SU-DHL-6 (cell line): ENCODE data around the gene NAA10.

Source experiments
- H2AFZ ChIP-seq: fragments of 200-600 bp; sonication (generic); 2 replicates; pipeline ENCODE4 v1.6.1; 2014; ENCODE audit warnings: low read depth, mild to moderate bottlenecking, moderate library complexity, mixed read lengths, antibody characterized with exemption, low read length; ENCODE audit not compliant: severe bottlenecking
- H3F3A ChIP-seq: fragments of 200-600 bp; shearing (Covaris generic); 2 replicates; pipeline ENCODE4 v1.6.0; 2016; ENCODE audit warnings: antibody characterized with exemption, mild to moderate bottlenecking; ENCODE audit not compliant: insufficient read depth
- H3K27ac ChIP-seq: fragments of 200-600 bp; sonication (generic); 2 replicates; pipeline ENCODE4 v1.5.1; 2016; ENCODE audit warnings: low read depth, mild to moderate bottlenecking, low read length, moderate library complexity, mixed read lengths
- H3K27me3 ChIP-seq: fragments of 200-600 bp; sonication (generic), shearing (Covaris generic); 2 replicates; pipeline ENCODE4 v1.6.0; 2014; ENCODE audit warnings: mild to moderate bottlenecking, low read length
- H3K36me3 ChIP-seq: fragments of 200-600 bp; sonication (generic); 2 replicates; pipeline ENCODE4 v1.6.1; 2014; ENCODE audit warnings: mild to moderate bottlenecking, low read length, mixed read lengths
- H3K4me2 ChIP-seq: fragments of 300-600, 200-600 bp; shearing (Covaris generic), sonication (generic); 2 replicates; pipeline ENCODE4 v1.6.0; 2014; ENCODE audit warnings: low read length, low read depth, mild to moderate bottlenecking; ENCODE audit not compliant: poor library complexity, severe bottlenecking
- H3K4me3 ChIP-seq: fragments of 200-600 bp; sonication (generic); 2 replicates; pipeline ENCODE4 v1.5.1; 2014; ENCODE audit warnings: antibody characterized with exemption, low read length, mild to moderate bottlenecking, mixed read lengths; ENCODE audit not compliant: insufficient read depth, poor library complexity, severe bottlenecking
- H3K79me2 ChIP-seq: fragments of 200-600 bp; sonication (generic); 2 replicates; pipeline ENCODE4 v1.6.1; 2014; ENCODE audit warnings: mild to moderate bottlenecking, low read length, moderate library complexity; ENCODE audit not compliant: insufficient read depth
- H3K9ac ChIP-seq: fragments of 200-600 bp; sonication (generic); 2 replicates; pipeline ENCODE4 v1.7.0; 2014; ENCODE audit warnings: mild to moderate bottlenecking, low read length
- H3K9me2 ChIP-seq: fragments of 200-600 bp; sonication (generic); replicated peaks from 2 replicates; pipeline ENCODE4 v1.6.1; 2014; ENCODE audit warnings: low read length; ENCODE audit not compliant: insufficient read depth
- H3K9me3 ChIP-seq: fragments of 200-600 bp; sonication (generic); 2 replicates; pipeline ENCODE4 v1.6.1; 2014; ENCODE audit warnings: low read length, mixed read lengths; ENCODE audit not compliant: insufficient read depth
- H4K20me1 ChIP-seq: fragments of 200-600 bp; sonication (generic); 2 replicates; pipeline ENCODE4 v1.6.1; 2014; ENCODE audit warnings: low read depth, mild to moderate bottlenecking, antibody characterized with exemption, low read length, moderate library complexity, mixed read lengths
- CTCF ChIP-seq: fragments of 200-600 bp; sonication (generic); IDR thresholded peaks from one replicate; pipeline ENCODE4 v1.5.1; 2017; ENCODE audit warnings: antibody characterized with exemption, mild to moderate bottlenecking, low read length, moderate library complexity; ENCODE audit not compliant: insufficient read depth, poor library complexity, severe bottlenecking
- EZH2phosphoT487 ChIP-seq: fragments of 200-600 bp; sonication (generic), shearing (Covaris generic); conservative IDR thresholded peaks from 2 replicates; pipeline ENCODE4 v1.6.1; 2018; ENCODE audit warnings: mild to moderate bottlenecking, antibody characterized with exemption, low read length, moderate library complexity, mixed read lengths

NAA10 gene

GRCh38 chrX:153956044-153956907, 21.4 kb upstream of the NAA10 start:
- Histone ChIP-seq H3K27me3 (no peaks in the 10 kb centered on the region), H3K27ac (no peak overlapping the region), H3K9me2 (no peaks in the 10 kb centered on the region), H4K20me1 (no peaks in the 10 kb centered on the region), H2AFZ (no peak overlapping the region), H3K9me3 (no peaks in the 10 kb centered on the region), H3K4me3 (no peak overlapping the region), H3K9ac (no peak overlapping the region), H3F3A (no peaks in the 10 kb centered on the region), H3K36me3 (peaks cover 6% of the 10 kb centered on the region; the same call in 1 of the 2 replicates), H3K4me2 (no peak overlapping the region), H3K79me2 (no peaks in the 10 kb centered on the region)
- no peak for TF ChIP-seq EZH2phosphoT487
- no peak for TF ChIP-seq CTCF

GRCh38 chrX:153955228-153955732, 20.4 kb upstream of the NAA10 start:
- H3K4me3 ChIP-seq, result no peak overlapping the region

GRCh38 chrX:153954558-153955227, 19.9 kb upstream of the NAA10 start:
- H2AFZ ChIP-seq, result no peak overlapping the region
- H3K9me2 ChIP-seq, result no peaks in the 10 kb centered on the region
- TF ChIP-seq CTCF (no peak), EZH2phosphoT487 (no peak)
- no peaks in the 10 kb centered on the region for H3F3A ChIP-seq
- H3K79me2 ChIP-seq, result no peaks in the 10 kb centered on the region
- no peaks in the 10 kb centered on the region for H4K20me1 ChIP-seq
- no peak overlapping the region for H3K27ac ChIP-seq
- H3K9ac ChIP-seq, result no peak overlapping the region
- no peaks in the 10 kb centered on the region for H3K9me3 ChIP-seq
- H3K27me3 ChIP-seq, result no peaks in the 10 kb centered on the region
- H3K4me3 ChIP-seq, result no peak overlapping the region
- H3K4me2 ChIP-seq, result no peak overlapping the region
- H3K36me3 ChIP-seq, result peaks cover 6% of the 10 kb centered on the region; the same call in 1 of the 2 replicates

More at GRCh38 chrX:153955228-153955732, 20.4 kb upstream of the NAA10 start:
- H3K9me3 ChIP-seq, result no peaks in the 10 kb centered on the region
- no peak for TF ChIP-seq CTCF
- TF ChIP-seq EZH2phosphoT487, result no peak
- no peaks in the 10 kb centered on the region for H3K27me3 ChIP-seq
- H3F3A ChIP-seq, result no peaks in the 10 kb centered on the region
- no peaks in the 10 kb centered on the region for H4K20me1 ChIP-seq
- peaks cover 6% of the 10 kb centered on the region; the same call in 1 of the 2 replicates for H3K36me3 ChIP-seq
- H3K79me2 ChIP-seq, result no peaks in the 10 kb centered on the region
- no peak overlapping the region for H3K27ac ChIP-seq
- H3K9me2 ChIP-seq, result no peaks in the 10 kb centered on the region
- no peak overlapping the region for H3K9ac ChIP-seq
- no peak overlapping the region for H2AFZ ChIP-seq
- no peak overlapping the region for H3K4me2 ChIP-seq
